Measurements from ENCODE around the gene GNA14.
"Not testable (repeated sequence)": the region's sequence is repeated elsewhere in the genome, so short reads cannot be mapped to it uniquely, and the experiment has no call there.

GNA14 gene

DNA sequence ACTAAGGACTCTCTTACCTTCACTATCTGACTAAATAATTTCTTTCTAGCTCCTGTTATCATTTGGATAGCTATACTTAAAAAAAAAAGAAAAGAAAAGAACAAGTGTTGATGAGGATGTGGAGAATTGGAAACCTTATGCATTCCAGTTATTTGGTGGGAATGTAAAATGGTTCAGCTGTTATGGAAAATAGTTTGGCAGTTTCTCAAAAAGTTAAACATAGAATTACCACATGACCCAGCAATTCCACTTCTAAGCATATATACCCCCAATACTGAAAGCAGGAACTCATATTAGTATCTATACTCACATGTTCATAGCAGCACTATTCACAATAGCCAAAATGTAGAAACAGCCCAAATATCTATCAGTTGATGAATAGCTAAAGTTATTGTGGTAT, 61.1 kb downstream of the GNA14 start:
- no peak for DNase-seq

DNA sequence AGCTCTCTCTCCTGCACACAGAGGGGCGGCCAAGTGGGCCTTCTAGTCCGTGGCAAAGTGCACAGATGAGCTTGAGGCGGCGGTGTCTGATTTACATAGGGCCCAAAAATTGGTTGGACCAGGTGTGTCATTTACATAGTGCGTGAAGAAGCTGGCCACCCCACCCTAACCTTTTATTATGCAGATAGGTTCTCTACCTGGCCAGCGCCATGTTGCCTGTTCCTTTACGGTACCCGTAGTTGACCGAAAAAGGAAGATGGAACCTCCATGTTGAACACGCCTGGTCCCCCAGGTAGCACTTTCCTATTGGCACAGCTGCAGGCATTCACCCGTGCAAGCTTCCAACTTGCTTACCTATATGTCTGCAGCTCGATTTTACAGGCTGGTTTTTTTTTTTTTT, 61.5 kb downstream of the GNA14 start:
- DNase-seq, result no peak

DNA sequence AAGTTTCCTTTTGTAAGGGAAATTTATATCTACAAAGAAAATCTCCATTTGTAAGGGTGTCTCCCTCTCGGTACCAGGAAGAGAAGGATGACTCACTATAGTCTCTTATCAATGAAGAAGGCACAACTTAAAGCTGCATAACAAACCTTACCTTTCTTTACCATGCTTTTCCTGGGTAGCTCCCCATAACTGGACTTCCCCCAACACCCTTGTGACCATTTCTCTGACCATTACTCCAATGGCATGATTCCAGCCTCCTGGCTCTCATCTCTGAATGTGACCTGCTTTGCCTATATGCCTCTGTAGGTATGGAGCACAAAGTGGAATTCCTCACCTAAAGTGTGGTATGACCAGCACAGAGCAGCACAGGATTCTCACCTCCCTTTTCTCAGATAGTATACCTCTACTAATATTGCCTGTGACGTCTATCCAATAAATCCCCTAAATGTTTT, 62.8 kb downstream of the GNA14 start:
- no peak for DNase-seq

DNA sequence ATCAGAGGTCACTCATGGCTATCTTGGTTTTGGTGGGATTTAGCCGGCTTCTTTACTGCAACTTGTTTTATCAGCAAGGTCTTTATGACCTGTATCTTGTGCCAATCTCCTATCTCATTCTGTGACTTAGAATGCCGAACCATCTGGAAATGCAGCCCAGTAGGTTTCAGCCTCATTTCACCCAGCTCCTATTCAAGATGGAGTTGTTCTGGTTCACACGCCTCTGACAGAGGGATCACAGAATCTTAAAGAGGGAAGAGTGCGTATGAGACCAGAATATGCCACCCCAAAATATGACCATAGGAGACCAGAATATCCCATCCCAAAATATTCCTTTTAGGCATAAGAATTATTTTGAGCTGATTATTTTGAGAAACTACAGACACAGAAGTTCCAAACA, 63.2 kb downstream of the GNA14 start:
- not testable (repeated sequence) for DNase-seq

DNA sequence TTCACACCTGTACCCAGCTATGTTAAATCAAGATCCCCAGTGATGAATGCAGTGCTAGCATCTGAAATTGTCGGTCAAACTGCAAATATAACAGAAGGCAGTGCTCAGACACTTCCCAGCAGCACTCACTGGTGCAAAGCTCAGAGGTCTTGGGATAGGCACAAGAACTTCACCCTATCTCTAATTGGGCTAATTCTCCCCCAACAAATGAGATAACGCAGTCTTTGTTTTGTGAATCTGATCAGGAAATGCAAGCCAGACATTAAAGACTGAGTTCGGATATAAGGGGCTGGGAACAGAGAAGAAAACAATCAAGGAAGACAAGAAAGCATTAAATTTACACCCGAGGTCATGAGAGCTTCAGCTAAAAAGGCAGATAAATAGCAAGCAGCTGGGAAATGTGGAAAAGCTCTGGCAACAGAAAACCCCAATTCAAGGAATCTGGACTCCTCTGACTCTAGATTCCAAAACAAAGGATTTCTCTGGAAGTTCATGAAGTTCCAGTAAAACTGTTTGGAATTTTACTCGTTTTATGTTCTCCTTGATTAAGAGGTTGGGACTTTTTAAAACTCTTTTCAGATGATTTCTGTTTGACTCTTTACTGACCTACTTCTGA, 65.1 kb downstream of the GNA14 start:
- DNase-seq, result no peak

DNA sequence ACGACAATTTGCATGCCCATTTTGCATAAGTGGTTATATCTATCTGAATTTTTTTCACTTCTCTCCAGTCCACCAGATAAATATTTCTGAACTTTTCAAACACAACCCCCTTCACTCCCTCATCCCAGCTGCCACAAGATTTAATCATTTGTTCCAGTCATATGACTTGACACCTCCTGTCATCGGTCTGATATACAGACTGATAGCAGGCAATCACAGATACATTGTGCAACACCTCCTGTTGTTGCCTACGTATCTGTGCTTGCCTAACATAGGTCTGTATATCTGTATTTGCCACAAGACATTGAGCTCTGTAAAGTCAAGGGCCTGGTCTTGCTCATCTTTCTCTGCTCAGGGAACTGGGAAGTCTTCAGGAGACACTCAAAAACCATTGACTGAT, 65.6 kb downstream of the GNA14 start:
- DNase-seq, result no peak

DNA sequence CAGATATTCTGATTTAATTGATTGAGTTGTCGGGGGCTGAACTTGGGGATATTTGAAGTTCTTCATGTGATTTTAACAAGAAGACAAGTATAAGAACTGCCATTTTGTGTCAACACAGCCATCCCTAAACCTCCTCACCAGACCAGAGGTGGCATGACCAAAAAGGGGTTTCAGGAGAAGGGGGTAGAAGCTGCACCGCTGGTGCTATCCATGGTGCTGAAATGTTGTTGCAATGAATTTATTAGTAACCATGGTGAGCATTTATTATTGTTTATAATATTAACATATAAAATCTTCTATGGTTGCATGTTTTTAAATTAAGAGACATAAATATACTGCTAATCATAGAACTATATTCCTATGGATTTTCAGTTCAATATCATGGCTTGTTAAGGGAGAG, 72.3 kb downstream of the GNA14 start:
- peak; percentile 75 for DNase-seq

DNA sequence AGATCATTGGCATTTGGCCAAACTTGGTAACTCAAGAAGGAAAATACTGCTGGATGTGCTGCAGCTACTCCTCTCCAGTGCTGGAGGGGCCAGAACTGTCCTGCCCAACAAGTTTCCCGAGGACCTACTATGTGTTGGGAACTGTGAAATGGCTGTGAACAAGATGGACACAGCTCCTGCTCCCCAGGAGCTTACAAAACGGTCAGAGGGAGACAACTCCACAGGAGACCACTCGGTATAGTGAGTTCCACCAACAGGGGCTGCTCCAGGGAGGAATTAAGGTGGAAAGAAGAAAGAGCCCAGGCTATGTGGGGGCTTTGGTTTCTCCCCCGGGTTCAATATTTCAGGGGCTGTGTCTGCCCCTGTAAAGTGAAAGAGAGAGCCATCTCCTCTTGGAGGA, 78.8 kb downstream of the GNA14 start:
- DNase-seq, result no peak

DNA sequence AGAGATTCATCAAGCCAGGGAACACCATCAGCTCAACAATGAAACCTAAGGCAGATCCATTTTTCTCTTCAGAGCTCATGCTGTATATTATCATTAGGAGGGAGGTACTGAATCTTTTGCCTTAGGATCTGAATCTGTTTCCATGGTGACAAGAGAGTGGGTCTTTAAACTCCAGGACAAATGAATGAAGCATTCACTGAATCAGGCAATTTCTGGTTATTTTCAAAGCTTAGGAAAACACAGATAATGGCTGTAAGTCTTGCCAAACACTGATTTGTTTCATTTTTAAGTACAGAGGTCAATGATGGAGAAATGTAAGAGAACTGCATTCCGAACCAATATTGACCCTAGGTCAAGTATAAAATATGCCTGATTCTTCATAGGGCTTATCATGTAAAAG, 84.9 kb downstream of the GNA14 start:
- DNase-seq, result no peak

DNA sequence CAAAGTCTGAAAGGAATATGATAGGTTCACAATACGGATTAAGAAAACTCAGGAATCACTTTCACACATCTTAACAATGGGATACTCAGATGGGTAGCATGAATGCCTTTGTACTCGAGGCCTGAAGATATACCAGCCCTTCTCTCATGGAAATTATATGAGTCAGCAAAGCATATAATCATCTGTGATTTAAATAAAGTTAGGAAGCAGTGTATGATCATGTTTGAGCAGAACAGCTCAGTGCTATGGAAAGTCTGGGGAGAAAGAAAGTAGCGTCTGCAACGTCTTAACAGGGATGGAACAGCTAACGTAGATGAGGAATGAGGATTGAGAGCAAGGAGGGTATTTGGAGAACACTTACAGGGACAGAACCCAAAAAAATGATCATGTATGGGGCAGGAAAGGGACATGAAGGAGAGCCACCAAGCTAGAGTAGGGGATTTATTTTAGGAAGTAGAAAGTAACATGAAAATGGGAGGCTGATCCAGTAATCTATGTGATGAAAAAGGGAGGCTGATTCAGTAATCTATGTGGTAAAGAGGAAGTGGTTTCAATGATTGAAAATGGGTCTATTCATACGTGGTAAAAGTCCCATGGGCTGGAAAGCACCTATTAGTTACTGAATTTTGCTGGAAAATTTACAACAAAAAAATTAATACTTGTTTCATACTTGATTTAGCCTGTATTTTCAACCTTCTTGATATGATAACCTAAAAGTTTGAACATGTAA, 85.9 kb downstream of the GNA14 start:
- no peak for DNase-seq

DNA sequence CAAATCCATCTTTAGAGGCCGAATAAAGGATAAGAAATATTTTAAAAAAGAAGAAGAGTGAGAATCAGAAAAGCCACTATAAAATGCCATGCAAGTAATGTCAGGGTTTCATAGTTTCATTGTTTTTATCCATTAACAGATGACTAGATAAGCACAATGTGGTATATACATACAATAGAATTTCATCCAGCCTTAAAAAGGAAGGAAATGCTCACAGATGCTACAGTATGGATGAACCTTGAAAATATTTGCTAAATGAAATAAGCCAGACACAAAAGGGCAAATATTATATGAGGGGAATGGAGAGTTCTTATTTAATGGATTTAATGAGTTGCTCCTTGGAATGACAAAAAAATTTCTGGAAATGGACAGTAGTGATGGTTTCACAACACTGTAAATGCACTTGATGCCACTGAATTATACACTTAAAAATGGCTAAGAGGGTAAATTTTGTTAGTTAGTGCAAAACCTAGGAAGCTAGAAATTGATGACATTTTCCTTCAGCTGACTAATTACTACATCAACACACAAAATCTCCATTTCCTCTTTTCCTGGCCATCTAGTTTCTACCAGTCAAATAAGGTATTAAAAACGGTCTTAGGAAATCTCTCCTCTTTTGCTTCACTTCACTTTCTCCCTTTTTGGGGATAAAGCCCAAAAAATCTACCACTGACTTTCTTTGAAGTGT, 86.6 kb downstream of the GNA14 start:
- no peak for DNase-seq

DNA sequence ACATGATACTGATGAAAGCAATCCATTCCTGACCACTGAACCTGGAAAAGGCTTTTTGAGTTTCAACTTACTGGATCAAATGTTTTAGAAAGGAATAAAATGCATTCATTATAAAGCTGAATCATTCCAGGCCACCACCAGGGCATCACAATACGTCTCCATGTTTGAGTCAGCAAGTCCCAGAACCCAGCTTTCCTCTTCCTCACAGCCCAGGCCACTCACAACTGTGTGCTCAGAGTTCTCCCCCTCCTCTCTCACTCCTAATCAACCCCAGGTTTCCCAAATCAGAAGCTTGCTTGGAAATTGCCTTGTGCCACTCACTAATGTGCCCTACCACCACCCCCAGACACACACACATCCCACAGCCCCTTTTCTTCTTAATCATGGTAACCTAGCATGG, 91.7 kb downstream of the GNA14 start:
- DNase-seq, result no peak

DNA sequence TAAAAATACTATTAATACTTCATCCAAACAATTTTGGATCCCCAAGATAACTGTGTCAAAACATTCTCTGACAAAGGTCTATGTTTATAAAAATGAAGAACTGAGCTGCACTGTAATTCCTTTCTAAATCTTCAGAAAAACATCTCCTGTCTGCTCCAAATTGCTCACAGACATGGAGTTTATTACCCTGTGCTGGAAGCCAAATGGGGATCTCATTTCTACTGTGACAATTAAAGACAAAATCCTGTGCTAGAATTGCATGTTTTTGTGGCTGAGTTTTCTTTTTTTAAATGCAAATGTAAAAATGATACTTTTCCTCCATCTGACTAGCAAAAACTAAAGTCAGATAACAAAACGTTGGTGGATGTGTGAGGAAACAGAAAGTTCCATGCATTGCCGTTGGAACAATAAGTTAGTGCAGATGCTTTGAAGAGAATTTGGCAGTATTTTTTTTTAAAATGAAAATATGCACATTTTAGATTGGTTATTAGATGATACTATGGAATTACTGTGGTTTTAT, 93.5 kb downstream of the GNA14 start:
- peak; percentile 7 for DNase-seq

DNA sequence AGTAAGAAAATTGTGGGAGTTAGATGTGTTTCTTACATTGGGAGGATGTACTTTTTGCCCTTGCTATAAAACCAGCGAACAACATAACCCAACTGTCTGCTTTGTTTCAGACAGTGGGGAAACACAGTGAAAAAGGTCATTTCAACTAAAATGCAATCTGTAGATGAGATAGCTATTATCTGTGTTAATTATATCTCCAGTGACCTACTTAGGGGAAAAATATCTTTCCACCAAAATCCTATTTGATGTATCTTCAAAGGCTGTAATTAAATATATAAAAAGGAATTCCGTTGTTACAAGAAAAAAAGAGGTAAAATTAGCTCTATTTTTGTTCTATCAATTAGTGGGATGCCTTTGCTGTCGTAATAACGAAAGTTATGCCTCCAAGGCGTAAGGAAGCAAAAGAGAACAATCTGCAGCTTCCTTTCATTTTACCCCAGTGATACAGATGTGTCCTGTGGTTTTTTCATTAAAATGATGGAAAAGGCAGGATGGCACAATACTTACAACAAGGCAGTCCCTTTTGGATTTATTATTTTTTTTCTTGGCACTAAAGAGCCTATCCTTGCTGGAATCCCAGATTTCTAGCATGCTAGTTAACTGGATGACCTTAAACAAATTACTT, 100.9 kb downstream of the GNA14 start:
- no peak for DNase-seq

DNA sequence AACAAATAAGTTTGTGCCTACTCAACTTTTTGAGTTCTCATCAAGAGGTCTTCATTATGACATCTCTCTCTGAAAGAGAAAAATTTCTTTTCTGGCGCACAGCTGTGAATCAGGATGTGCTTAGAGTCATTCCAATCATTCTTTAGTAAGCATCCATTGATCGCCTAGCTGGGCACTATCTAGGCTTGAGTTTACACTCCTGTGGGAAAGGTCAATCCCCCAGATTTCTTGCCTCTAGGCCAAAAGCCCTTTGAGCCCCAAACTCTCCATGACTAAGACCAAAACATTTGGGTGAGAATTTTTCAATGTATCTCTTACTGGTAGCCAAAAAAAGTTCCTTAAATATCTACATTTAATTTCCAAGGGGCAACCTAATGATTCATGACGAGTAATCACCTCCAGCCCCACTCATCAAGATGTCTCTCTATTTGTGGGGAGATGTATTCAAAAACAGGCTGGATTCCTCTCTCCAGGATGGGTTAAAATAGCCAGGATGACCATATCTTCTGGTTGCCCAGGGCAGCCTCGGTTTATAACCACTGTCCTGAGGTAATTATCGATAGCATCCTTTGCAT, 101.7 kb downstream of the GNA14 start:
- no peak for DNase-seq

DNA sequence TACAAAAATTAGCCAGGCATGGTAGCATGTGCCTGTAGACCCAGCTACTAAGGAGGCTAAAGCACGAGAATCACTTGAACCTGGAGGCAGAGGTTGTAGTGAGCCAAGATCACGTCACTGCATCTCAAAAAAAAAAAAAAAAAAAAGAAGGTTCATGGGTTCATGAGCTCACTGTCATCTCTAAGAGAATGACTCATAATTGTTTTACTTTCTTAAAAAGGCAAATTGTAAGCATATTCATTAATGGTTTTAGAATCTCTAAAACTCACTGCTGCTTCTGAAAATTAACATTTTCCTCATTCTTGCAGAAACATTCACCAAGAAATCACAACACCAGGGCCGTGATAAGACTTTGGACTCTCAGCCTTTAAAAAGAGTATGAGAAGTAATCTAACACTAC, 103.6 kb downstream of the GNA14 start:
- DNase-seq, result no peak

DNA sequence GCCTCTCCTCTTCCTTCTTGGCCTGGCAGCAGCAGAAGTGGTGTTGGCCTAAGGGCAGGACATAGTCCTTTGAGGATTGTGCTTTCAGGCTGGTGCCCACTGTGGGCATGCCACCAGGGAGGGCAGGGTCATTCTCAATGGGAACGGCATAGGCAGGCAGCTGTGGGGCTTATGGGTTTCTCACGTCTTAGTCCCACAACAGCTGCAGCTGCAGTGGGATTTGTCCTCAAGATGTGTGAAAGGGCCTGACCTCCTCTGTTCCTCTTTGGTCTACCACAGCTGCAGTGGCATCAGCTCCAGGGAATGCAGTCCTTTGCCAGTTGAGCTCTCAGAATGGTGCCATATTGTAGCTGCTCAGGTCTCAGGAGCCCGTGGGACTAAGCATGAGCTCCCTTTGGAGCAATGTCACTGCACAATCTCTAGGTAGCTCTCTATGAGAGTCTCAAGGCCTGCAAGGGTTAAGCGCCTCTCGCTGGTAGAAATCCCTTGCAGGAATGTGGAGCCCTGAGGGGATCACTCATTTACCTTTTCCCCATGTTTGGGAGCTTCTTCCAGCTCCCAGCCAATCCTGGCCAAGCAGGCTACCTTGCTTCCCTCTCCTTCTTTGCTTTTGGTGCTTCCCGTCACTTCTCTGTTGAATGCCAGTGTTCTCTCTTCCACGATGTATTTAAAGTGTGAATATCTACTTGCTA, 104.8 kb downstream of the GNA14 start:
- DNase-seq, result no peak

DNA sequence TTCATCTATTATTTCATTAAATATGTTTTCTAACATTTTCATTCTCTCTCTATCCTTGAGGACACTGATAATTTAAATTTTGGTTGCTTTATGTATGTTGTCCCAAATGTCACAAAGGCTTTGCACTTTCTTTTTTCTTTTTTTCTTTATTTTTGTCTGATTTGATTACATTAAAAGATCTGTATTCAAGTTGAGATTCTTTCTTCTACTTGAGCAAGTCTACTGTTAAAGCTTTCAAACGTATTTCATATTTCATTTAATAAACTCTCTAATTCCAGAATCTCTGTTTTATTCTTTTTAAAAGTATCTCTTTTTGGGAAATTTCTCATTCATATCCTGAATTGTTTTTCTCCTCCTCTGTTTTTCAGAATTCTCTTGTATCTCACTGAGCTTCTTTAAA, 106.5 kb downstream of the GNA14 start:
- DNase-seq, result no peak

DNA sequence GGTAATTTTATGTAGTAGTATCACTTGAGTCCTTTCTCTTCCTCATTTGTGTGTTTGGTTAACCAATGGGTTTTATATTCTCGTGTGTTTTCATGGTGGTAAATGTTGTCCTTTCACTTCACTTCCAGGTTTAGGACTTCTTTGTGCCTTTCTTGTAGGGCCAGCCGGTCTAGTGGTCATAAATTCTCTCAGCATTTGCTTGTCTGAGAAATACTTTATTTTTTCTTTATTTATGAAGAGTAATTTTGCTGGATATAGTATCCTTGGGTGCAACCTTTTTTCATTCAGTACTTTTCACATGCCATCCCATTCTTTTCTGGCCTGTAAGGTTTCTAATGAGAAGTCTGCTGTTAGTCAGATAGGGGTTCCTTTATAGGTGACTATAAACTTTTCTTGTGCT, 107.1 kb downstream of the GNA14 start:
- DNase-seq, result no peak

DNA sequence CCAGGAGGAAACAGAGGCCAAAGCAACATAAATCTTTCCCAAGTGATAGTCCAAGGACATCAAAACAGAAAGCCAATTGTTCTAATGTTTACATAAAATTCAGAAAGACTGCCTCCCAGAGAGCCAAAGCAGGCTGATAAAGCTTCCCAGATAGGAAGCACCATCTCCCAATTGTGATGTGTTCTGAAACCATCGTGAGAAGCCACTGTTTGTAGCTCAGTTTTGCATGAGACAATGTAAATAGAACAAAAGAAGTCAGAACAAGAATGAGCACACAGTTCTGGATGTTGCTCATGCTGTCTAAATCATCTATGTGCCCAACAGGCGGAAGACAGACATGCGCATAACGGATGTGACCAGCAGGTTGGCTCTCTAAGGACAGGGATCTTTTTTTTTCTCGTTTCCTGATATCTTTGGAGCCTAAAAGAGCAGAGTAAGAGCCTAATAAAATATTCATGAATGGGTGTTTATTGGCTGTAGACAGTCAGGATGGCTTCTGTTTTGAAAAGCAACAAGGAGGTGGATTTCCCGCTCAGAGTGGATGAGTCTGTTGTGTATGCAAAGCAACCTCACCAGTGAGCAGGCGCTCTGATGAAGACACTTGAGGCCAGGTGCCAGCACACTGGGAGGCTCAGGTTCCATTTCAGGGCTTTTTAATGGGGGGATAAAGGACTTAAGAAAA, 113.6 kb downstream of the GNA14 start:
- peak; percentile 76 for DNase-seq

DNA sequence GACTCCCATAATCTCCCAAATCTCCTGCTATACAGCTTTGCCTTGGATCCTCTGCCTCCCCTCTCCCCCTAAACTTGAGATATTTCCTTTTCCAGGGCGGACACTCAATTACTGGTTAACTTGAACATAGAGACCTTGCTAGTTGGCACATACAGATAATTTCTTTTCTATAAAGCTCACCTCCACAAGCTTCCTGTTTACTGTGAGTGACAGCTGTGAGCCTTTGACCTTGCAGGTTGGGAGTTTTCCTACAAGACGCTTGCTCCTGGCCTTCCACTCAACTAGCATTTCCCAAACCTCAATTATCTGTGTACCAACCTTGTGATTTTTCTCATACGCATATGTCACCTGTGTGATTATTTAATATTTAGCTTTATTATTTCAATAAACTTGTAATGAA, 114.5 kb downstream of the GNA14 start:
- DNase-seq, result no peak

DNA sequence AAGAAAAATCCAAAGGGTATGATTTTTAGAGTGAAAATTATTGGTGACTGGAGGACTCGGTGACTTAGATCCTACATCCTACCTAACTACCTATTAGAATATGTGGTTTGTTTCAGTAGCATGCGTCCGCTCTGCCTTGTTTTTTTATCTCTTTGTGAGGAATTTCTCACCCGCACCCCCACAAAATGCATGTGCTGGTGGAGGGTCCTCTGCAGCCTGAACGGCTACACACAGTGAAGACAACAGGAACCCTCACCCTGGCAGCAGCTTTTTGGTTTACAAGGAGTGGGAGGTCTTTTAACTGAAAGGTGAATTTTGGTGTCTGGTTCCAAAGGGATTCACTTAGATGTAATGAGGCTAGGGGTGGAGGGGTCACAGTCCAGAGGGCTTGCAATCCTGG, 115.5 kb downstream of the GNA14 start:
- no peak for DNase-seq
